ENCODE data around the gene PERM1. TPM values are rescaled to one million over a fixed set of nuclear protein-coding genes. Genes with fewer than 3 reads are reported as not detected.

Gene PERM1
- total RNA-seq, 1 experiment from 2014 or later, result not detected

- Mint-ChIP-seq H3K27ac (no peak overlapping the region), H3K9me3 (no peaks in the 10 kb centered on the region), H3K4me1 (peaks cover 14% of the 10 kb centered on the region), H3K27me3 (ENCODE audit: low read depth) (peaks cover 83% of the 10 kb centered on the region), H3K4me3 (peak overlapping the region; percentile 60), H3K36me3 (no peaks in the 10 kb centered on the region)
- ATAC-seq (peak; percentile 28), DNase-seq (ENCODE audit: low spot score) (peak; percentile 56)
- TF ChIP-seq IRF1 (CRISPR knock-in tag; IDR thresholded peaks at IDR 0.05) (no peak), ATF1 (CRISPR knock-in tag; IDR thresholded peaks at IDR 0.05) (no peak), ZNF532 (CRISPR knock-in tag; IDR thresholded peaks at IDR 0.05; ENCODE audit: borderline replicate concordance) (no peak), ZNF263 (CRISPR knock-in tag; IDR thresholded peaks at IDR 0.05; ENCODE audit: low read depth) (no peak), HMGXB4 (CRISPR knock-in tag; IDR thresholded peaks at IDR 0.05) (0 out of 2 replicates have a peak, but pooled peaks have one; percentile 13)
- ChIA-PET POLR2A (no interaction called here), CTCF (no interaction called here)
Measured at GRCh38 chr1:935751-936231, 46.1 kb downstream of the PERM1 start.

- POLR2A ChIA-PET, result no interaction called here
- peak overlapping the region; percentile 76; the same call in 1 of the 2 replicates for H3K27ac Mint-ChIP-seq
- H3K4me1 Mint-ChIP-seq, result peaks cover 14% of the 10 kb centered on the region
- TF ChIP-seq FOXP1 (CRISPR knock-in tag; IDR thresholded peaks at IDR 0.05; ENCODE audit: borderline replicate concordance) (peak; percentile 43; the same call in 1 of the 2 replicates), HMGXB4 (CRISPR knock-in tag; IDR thresholded peaks at IDR 0.05) (peak; percentile 71; the same call in 1 of the 2 replicates), ERG (CRISPR knock-in tag; IDR thresholded peaks at IDR 0.05) (no peak)
- peak overlapping the region; percentile 60 for H3K4me3 Mint-ChIP-seq
- no peaks in the 10 kb centered on the region for H3K9me3 Mint-ChIP-seq
- DNase-seq (ENCODE audit: low spot score), result no peak
- no peak for ATAC-seq
- CTCF ChIA-PET, result no interaction called here
- H3K27me3 Mint-ChIP-seq (ENCODE audit: low read depth), result peaks cover 84% of the 10 kb centered on the region
- H3K36me3 Mint-ChIP-seq, result no peaks in the 10 kb centered on the region
Measured at GRCh38 chr1:934991-935750, 46.7 kb downstream of the PERM1 start.

GRCh38 chr1:933603-933940, 48.3 kb downstream of the PERM1 start:
- peak; percentile 12; the same call in 1 of the 2 replicates for ATAC-seq
- no peaks in the 10 kb centered on the region for H3K36me3 Mint-ChIP-seq
- no peaks in the 10 kb centered on the region for H3K9me3 Mint-ChIP-seq
- H3K27ac Mint-ChIP-seq, result no peak overlapping the region
- H3K4me1 Mint-ChIP-seq, result peaks cover 10% of the 10 kb centered on the region
- ChIA-PET POLR2A (interaction anchor here (0.8 to 1.0 kb wide), 2 partner anchors 9 to 13 kb away, joined by 3 read pairs; no protein-coding TSS in a partner anchor), CTCF (interaction anchor here (0.7 to 1.8 kb wide), 5 partner anchors 13 to 125 kb away, joined by 3 to 6 read pairs (median 4); partner anchors contain the start of gene HES4)
- no peak for TF ChIP-seq ATF1 (CRISPR knock-in tag; IDR thresholded peaks at IDR 0.05)
- no peak for TF ChIP-seq E2F4 (CRISPR knock-in tag; IDR thresholded peaks at IDR 0.05; ENCODE audit: borderline replicate concordance, low read depth)
- no peak for TF ChIP-seq E2F1 (CRISPR knock-in tag; IDR thresholded peaks at IDR 0.05)
- TF ChIP-seq ZNF121 (CRISPR knock-in tag; IDR thresholded peaks at IDR 0.05), result no peak
- TF ChIP-seq ERG (CRISPR knock-in tag; IDR thresholded peaks at IDR 0.05), result no peak
- TF ChIP-seq KAT7 (CRISPR knock-in tag; IDR thresholded peaks at IDR 0.05; ENCODE audit: borderline replicate concordance), result no peak
- no peak for TF ChIP-seq RELA (CRISPR knock-in tag; IDR thresholded peaks at IDR 0.05; ENCODE audit: borderline replicate concordance)
- no peak for DNase-seq (ENCODE audit: low spot score)
- peaks cover 85% of the 10 kb centered on the region for H3K27me3 Mint-ChIP-seq (ENCODE audit: low read depth)
- H3K4me3 Mint-ChIP-seq, result no peak overlapping the region

Data from WTC11 (cell line).